ENCODE data around the gene GNL2.

Gene GNL2

GRCh38 chr1:37606481-37607263 is 10.9 kb upstream of the GNL2 start:
- peak; percentile 15 for DNase-seq (ENCODE audit: low read depth)
- no peak overlapping the region for H3K4me3 ChIP-seq (ENCODE audit: low read depth, low read length)
- TF ChIP-seq MYC (IDR thresholded peaks at IDR 0.05; ENCODE audit: low read depth, low read length) (no peak), MAX (IDR thresholded peaks at IDR 0.05; ENCODE audit: low read depth, low read length) (no peak)

GRCh38 chr1:37605806-37606474 is 10.2 kb upstream of the GNL2 start:
- no peak for TF ChIP-seq MYC (IDR thresholded peaks at IDR 0.05; ENCODE audit: low read depth, low read length)
- no peak for TF ChIP-seq POLR2A (IDR thresholded peaks at IDR 0.05; ENCODE audit: extremely low read depth, insufficient read length)
- no peak for TF ChIP-seq MAX (IDR thresholded peaks at IDR 0.05; ENCODE audit: low read depth, low read length)
- no peak for TF ChIP-seq CTCF (IDR thresholded peaks at IDR 0.05; ENCODE audit: low read depth, low read length)
- no peak overlapping the region for H3K4me3 ChIP-seq (ENCODE audit: low read depth, low read length)

GRCh38 chr1:37605061-37605650 is 9.4 kb upstream of the GNL2 start:
- TF ChIP-seq MAX (IDR thresholded peaks at IDR 0.05; ENCODE audit: low read depth, low read length) (no peak), CTCF (IDR thresholded peaks at IDR 0.05; ENCODE audit: low read depth, low read length) (no peak), MYC (IDR thresholded peaks at IDR 0.05; ENCODE audit: low read depth, low read length) (no peak), POLR2A (IDR thresholded peaks at IDR 0.05; ENCODE audit: extremely low read depth, insufficient read length) (no peak)

More at GRCh38 chr1:37605806-37606474, 10.2 kb upstream of the GNL2 start:
- no peak for DNase-seq (ENCODE audit: low read depth)

GRCh38 chr1:37602750-37603694 is 7.3 kb upstream of the GNL2 start:
- TF ChIP-seq MAX (IDR thresholded peaks at IDR 0.05; ENCODE audit: low read depth, low read length) (no peak), POLR2A (IDR thresholded peaks at IDR 0.05; ENCODE audit: extremely low read depth, insufficient read length) (no peak), MYC (IDR thresholded peaks at IDR 0.05; ENCODE audit: low read depth, low read length) (no peak), CTCF (IDR thresholded peaks at IDR 0.05; ENCODE audit: low read depth, low read length) (peak; percentile 81)
- no peak overlapping the region for H3K4me3 ChIP-seq (ENCODE audit: low read depth, low read length)
- DNase-seq (ENCODE audit: low read depth): peak; percentile 61

More at GRCh38 chr1:37605061-37605650, 9.4 kb upstream of the GNL2 start:
- DNase-seq (ENCODE audit: low read depth): no peak
- H3K4me3 ChIP-seq (ENCODE audit: low read depth, low read length): no peak overlapping the region

GRCh38 chr1:37601441-37601840 is 5.7 kb upstream of the GNL2 start:
- DNase-seq (ENCODE audit: low read depth): no peak
- no peak overlapping the region for H3K4me3 ChIP-seq (ENCODE audit: low read depth, low read length)
- TF ChIP-seq MYC (IDR thresholded peaks at IDR 0.05; ENCODE audit: low read depth, low read length): no peak
- no peak for TF ChIP-seq CTCF (IDR thresholded peaks at IDR 0.05; ENCODE audit: low read depth, low read length)
- no peak for TF ChIP-seq MAX (IDR thresholded peaks at IDR 0.05; ENCODE audit: low read depth, low read length)
- TF ChIP-seq POLR2A (IDR thresholded peaks at IDR 0.05; ENCODE audit: extremely low read depth, insufficient read length): no peak
